Endothelial cell of umbilical vein (primary cell): ENCODE measurements around the gene ZFYVE28. TPM values are rescaled to one million over a fixed set of nuclear protein-coding genes. Genes with fewer than 3 reads are reported as not detected.

Source experiments
- BruUV-seq: library from RNA; stranded (reverse); fragments of 400-500 nt; replicated peaks from 2 replicates; lab custom pipeline; 2021; lab: Mats Ljungman, UMichigan
- CTCF ChIA-PET: fragments of 300-600, 350-600 bp; sonication (Branson Sonifier 250); formaldehyde crosslinking; loops from one replicate; lab custom pipeline; 2021; ENCODE audit warnings: antibody characterized with exemption, inconsistent platforms; lab: Charles Lee
- POLR2A ChIA-PET: fragments of 300-600, 350-600 bp; sonication (Branson Sonifier 250); formaldehyde crosslinking; loops from one replicate; lab custom pipeline; 2021; ENCODE audit warnings: antibody characterized with exemption, inconsistent platforms; lab: Charles Lee
- DNase-seq: peaks from one replicate; pipeline ENCODE4 v3.0.0-alpha.2; 2011; ENCODE audit warnings: low read depth, low spot score
- FAIRE-seq: peaks from 2 replicates; lab custom pipeline; 2011; peaks lifted over from hg19 to GRCh38; lab: Jason Lieb, UNC
- H2AFZ ChIP-seq: 2 replicates; pipeline ENCODE4 v1.6.0; 2012; ENCODE audit warnings: low read depth, low read length, control low read depth, inconsistent platforms
- H3K27ac ChIP-seq: 2 replicates; pipeline ENCODE4 v1.5.1; 2011; ENCODE audit warnings: low read depth, mild to moderate bottlenecking, control low read depth, low read length, moderate library complexity; ENCODE audit not compliant: insufficient read depth
- H3K27me3 ChIP-seq, 2 experiments: 2 replicates each; pipeline versions ENCODE4 v1.6.0 to v1.6.1; 2011; ENCODE audit warnings: low read length in 2 of 2, mixed read lengths in 1 of 2; ENCODE audit not compliant: control insufficient read depth in 2 of 2, insufficient read depth in 2 of 2
- H3K36me3 ChIP-seq, 2 experiments: 2 replicates in 1 of 2; 3 replicates in 1 of 2; pipeline ENCODE4 v1.5.1; 2011; ENCODE audit warnings: low read length in 2 of 2, mild to moderate bottlenecking in 1 of 2, moderate library complexity in 1 of 2; ENCODE audit not compliant: control insufficient read depth in 2 of 2, insufficient read depth in 2 of 2; ENCODE audit errors: extremely low read depth in 1 of 2
- H3K4me1 ChIP-seq: 3 replicates; pipeline ENCODE4 v1.5.1; 2011; ENCODE audit warnings: mild to moderate bottlenecking, low read length; ENCODE audit not compliant: control insufficient read depth, insufficient read depth; ENCODE audit errors: extremely low read depth
- H3K4me2 ChIP-seq: 2 replicates; pipeline ENCODE4 v1.6.1; 2011; ENCODE audit warnings: low read length, control low read depth, mixed read lengths; ENCODE audit not compliant: insufficient read depth
- H3K4me3 ChIP-seq, 3 experiments: fragments of 200-600 bp in 1 of 3; sonication (generic), shearing (Covaris generic) in 1 of 3; replicated peaks in 1 of 3; 2 replicates each; pipeline ENCODE4 v1.5.1; 2011 to 2016; ENCODE audit warnings: control low read depth in 3 of 3, low read length in 3 of 3, mild to moderate bottlenecking in 2 of 3, inconsistent platforms in 1 of 3, low read depth in 1 of 3, moderate library complexity in 1 of 3; ENCODE audit not compliant: insufficient read depth in 1 of 3
- H3K79me2 ChIP-seq: 2 replicates; pipeline ENCODE4 v1.6.0; 2012; ENCODE audit warnings: low read length, inconsistent platforms; ENCODE audit not compliant: control insufficient read depth, insufficient read depth
- H3K9ac ChIP-seq: replicated peaks from 2 replicates; pipeline ENCODE3; 2011; ENCODE audit warnings: low read length, control low read depth; ENCODE audit not compliant: insufficient read depth; ENCODE audit errors: extremely low read depth
- H3K9me1 ChIP-seq: replicated peaks from 3 replicates; pipeline ENCODE4 v1.6.0; 2011; ENCODE audit warnings: mild to moderate bottlenecking, low read length; ENCODE audit not compliant: control insufficient read depth, insufficient read depth; ENCODE audit errors: extremely low read depth
- H3K9me3 ChIP-seq: replicated peaks from 2 replicates; pipeline ENCODE4 v1.5.1; 2012; ENCODE audit warnings: low read length, inconsistent platforms; ENCODE audit not compliant: control insufficient read depth, insufficient read depth
- H4K20me1 ChIP-seq: replicated peaks from 2 replicates; pipeline ENCODE3; 2011; ENCODE audit warnings: mild to moderate bottlenecking, low read length; ENCODE audit not compliant: control insufficient read depth, insufficient read depth; ENCODE audit errors: extremely low read depth
- EZH2 ChIP-seq: IDR thresholded peaks from 2 replicates; pipeline ENCODE4 v1.6.1; 2012; ENCODE audit warnings: borderline replicate concordance, low read depth, mild to moderate bottlenecking, moderate library complexity, low read length, inconsistent platforms; ENCODE audit not compliant: severe bottlenecking
- FOS ChIP-seq: IDR thresholded peaks from 2 replicates; pipeline ENCODE4 v1.6.1; 2011; ENCODE audit warnings: mild to moderate bottlenecking, low read length, moderate library complexity, borderline replicate concordance; ENCODE audit not compliant: insufficient read depth
- GATA2 ChIP-seq: IDR thresholded peaks from 2 replicates; pipeline ENCODE4 v1.7.0; 2011; ENCODE audit warnings: low read depth, mild to moderate bottlenecking, moderate library complexity, mixed read lengths, low read length; ENCODE audit not compliant: insufficient read length, insufficient read depth
- JUN ChIP-seq: IDR thresholded peaks from 2 replicates; pipeline ENCODE4 v1.6.1; 2011; ENCODE audit warnings: borderline replicate concordance, low read depth; ENCODE audit not compliant: insufficient read length, insufficient read depth
- MYC ChIP-seq: IDR thresholded peaks from one replicate; pipeline ENCODE4 v1.6.1; 2011; ENCODE audit warnings: mild to moderate bottlenecking, low read depth, low read length
- POLR2A ChIP-seq: IDR thresholded peaks from 2 replicates; pipeline ENCODE4 v1.6.1; 2012; ENCODE audit warnings: low read depth, mild to moderate bottlenecking, control low read depth, low read length
- POLR2AphosphoS5 ChIP-seq: IDR thresholded peaks from 2 replicates; pipeline ENCODE4 v1.6.1; 2012; ENCODE audit warnings: low read depth, mild to moderate bottlenecking, control low read depth, low read length, moderate library complexity; ENCODE audit not compliant: insufficient read depth
- dilution Hi-C: fragments of 300-500 bp; cut with MboI; formaldehyde crosslinking; loops from one replicate; pipeline ENCODE4 v1.15.0; 2019; ENCODE audit warnings: low sequenced_read_pairs; ENCODE audit not compliant: extremely low pct_ligation_motif_present
- intact Hi-C: fragments of 100-400 bp; cut with micrococcal nuclease; formaldehyde crosslinking; loops from one replicate; pipeline ENCODE4 v1.10.0; 2022
- polyA plus RNA-seq, 4 experiments: library from polyadenylated mRNA; depleted of rRNA in 3 of 4; stranded (reverse) in 3 of 4; unstranded in 1 of 4; fragments of >200 nt; gene quantifications; 2 replicates each; pipeline versions ENCODE4 v1.2.1 to v1.2.3, GENCODE V29; 2011 to 2012; ENCODE audit warnings: missing spikeins in 1 of 4
- total RNA-seq: library from RNA; stranded (reverse); gene quantifications from 2 replicates; pipeline ENCODE4 v1.2.3, GENCODE V29; 2021
- TF ChIP-seq, protein P1 (sequence below): IDR thresholded peaks from 2 replicates; pipeline ENCODE4 v1.6.1; 2011; ENCODE audit not compliant: insufficient read depth, insufficient read length
- TF ChIP-seq, protein P2 (sequence below), 2 donors: IDR thresholded peaks; 1 replicate in 1 of 2; 2 replicates in 1 of 2; pipeline ENCODE4 v1.5.1; 2011; ENCODE audit warnings: low read length in 2 of 2, mild to moderate bottlenecking in 2 of 2, moderate library complexity in 2 of 2, control low read depth in 1 of 2, inconsistent platforms in 1 of 2, low read depth in 1 of 2; ENCODE audit not compliant: insufficient read depth in 1 of 2; ENCODE audit errors: extremely low read depth in 1 of 2

Gene ZFYVE28
- total and polyA plus RNA-seq, 2 donors (not counting 3 experiments of a cell fraction or from before 2014, with no cell fraction given), result 5.8 to 7.1 TPM

DNA sequence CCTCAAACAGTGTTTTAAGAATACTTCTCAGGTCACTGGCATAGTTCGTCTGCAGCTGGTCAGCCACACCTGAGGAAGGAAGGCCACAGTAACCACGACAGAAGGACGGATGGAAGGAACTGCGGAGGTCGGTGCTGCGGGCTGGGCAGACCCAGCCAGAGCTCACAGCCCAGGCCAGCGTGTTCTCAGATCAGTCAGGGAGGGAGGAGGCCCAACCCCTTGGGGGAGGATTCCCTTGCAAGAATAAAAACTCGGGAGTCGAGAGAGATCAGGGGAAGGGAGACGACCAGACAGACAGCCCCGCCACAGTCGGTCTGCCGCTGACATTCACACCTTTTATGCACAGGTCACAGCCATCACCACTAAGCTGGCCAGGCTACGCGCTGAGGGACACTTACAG, 145.2 kb downstream of the ZFYVE28 start:
- FAIRE-seq, result no peak
- Histone ChIP-seq H3K36me3 (no peaks in the 10 kb centered on the region), H3K27me3 (no peaks in the 10 kb centered on the region), H3K9me1 (no peaks in the 10 kb centered on the region), H3K9ac (no peak overlapping the region), H3K4me3 (no peak overlapping the region), H3K9me3 (no peaks in the 10 kb centered on the region), H3K79me2 (no peaks in the 10 kb centered on the region), H3K4me2 (no peak overlapping the region), H3K27ac (no peak overlapping the region), H4K20me1 (no peaks in the 10 kb centered on the region), H3K4me1 (no peaks in the 10 kb centered on the region), H2AFZ (no peak overlapping the region)
- intact Hi-C loops, result no loop called here
- dilution Hi-C loops, result no loop called here
- no peak for DNase-seq
- TF ChIP-seq MYC (no peak), POLR2AphosphoS5 (no peak), POLR2A (no peak)
- POLR2A ChIA-PET, result no interaction called here
- CTCF ChIA-PET, result no interaction called here
- BruUV-seq, result no TSS peak

DNA sequence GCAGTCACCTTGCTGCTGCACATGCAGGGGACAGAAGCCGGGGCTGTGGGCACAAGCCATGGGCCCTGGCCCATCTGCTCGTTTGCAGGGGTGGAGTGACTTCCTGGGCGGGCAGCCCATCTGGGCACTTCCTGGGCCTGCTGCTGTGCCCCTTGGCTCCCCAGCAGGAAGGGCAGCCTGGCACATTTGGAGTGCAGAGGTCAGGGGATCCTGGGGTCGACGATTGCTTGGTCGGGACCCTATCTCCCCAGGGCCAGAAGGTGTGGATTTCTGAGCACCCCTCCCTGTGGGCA, 145.7 kb downstream of the ZFYVE28 start:
- dilution Hi-C loops (no loop called here), intact Hi-C loops (no loop called here)
- Histone ChIP-seq H3K4me2 (no peak overlapping the region), H3K27me3 (no peaks in the 10 kb centered on the region), H4K20me1 (no peaks in the 10 kb centered on the region), H3K36me3 (no peaks in the 10 kb centered on the region), H3K4me3 (no peak overlapping the region), H3K27ac (no peak overlapping the region), H3K4me1 (no peaks in the 10 kb centered on the region), H3K9me1 (no peaks in the 10 kb centered on the region), H3K79me2 (no peaks in the 10 kb centered on the region), H2AFZ (no peak overlapping the region), H3K9ac (no peak overlapping the region), H3K9me3 (no peaks in the 10 kb centered on the region)
- ChIA-PET CTCF (no interaction called here), POLR2A (no interaction called here)
- DNase-seq (no peak), FAIRE-seq (no peak)
- no peak for TF ChIP-seq GATA2
- TF ChIP-seq MYC, result no peak
- no peak for TF ChIP-seq POLR2AphosphoS5
- no peak for TF ChIP-seq JUN
- no peak for TF ChIP-seq POLR2A
- TF ChIP-seq FOS, result no peak
- TF ChIP-seq, protein P1, sequence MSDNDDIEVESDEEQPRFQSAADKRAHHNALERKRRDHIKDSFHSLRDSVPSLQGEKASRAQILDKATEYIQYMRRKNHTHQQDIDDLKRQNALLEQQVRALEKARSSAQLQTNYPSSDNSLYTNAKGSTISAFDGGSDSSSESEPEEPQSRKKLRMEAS, result no peak
- TF ChIP-seq EZH2, result no peak
- TF ChIP-seq, protein P2, sequence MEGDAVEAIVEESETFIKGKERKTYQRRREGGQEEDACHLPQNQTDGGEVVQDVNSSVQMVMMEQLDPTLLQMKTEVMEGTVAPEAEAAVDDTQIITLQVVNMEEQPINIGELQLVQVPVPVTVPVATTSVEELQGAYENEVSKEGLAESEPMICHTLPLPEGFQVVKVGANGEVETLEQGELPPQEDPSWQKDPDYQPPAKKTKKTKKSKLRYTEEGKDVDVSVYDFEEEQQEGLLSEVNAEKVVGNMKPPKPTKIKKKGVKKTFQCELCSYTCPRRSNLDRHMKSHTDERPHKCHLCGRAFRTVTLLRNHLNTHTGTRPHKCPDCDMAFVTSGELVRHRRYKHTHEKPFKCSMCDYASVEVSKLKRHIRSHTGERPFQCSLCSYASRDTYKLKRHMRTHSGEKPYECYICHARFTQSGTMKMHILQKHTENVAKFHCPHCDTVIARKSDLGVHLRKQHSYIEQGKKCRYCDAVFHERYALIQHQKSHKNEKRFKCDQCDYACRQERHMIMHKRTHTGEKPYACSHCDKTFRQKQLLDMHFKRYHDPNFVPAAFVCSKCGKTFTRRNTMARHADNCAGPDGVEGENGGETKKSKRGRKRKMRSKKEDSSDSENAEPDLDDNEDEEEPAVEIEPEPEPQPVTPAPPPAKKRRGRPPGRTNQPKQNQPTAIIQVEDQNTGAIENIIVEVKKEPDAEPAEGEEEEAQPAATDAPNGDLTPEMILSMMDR (IDR thresholded peaks at IDR 0.05; ENCODE audit: extremely low read depth in 1 of 2, insufficient read depth in 1 of 2, low read depth in 1 of 2, low read length in 2 of 2), result no peak
- BruUV-seq, result no TSS peak
